D721Med (cell line): ENCODE data around the gene POPDC2.

Source experiments
- DNase-seq: peaks from one replicate; pipeline ENCODE4 v3.0.0; 2011; ENCODE audit warnings: low spot score; ENCODE audit not compliant: insufficient read length
- FAIRE-seq: peaks from 2 replicates; lab custom pipeline; 2011; peaks lifted over from hg19 to GRCh38; lab: Jason Lieb, UNC
- TF ChIP-seq, protein P1 (sequence below): IDR thresholded peaks from 2 replicates; pipeline ENCODE4 v1.5.1; 2012; ENCODE audit warnings: mild to moderate bottlenecking, control low read depth; ENCODE audit not compliant: insufficient read depth; ENCODE audit errors: missing control alignments

The POPDC2 gene

DNA sequence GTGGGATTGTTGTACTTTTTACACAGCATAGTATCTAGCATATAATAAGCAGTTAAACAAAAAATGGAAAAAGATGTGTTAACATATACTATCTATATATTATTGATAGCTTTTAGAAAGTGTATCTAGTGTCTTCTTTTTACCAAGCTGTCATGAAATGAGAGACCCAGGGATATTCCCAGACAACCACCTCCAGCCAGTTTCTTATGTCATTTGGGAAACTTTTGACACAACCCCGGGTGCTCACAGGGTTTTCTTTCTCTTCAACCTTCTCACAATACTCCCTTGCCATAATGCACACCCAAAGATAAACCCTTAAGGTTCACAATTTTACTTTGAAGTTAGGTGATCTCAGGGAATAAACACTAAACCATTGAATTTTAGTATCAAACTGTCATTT, 67.5 kb downstream of the POPDC2 start:
- no peak for DNase-seq
- TF ChIP-seq, protein P1, sequence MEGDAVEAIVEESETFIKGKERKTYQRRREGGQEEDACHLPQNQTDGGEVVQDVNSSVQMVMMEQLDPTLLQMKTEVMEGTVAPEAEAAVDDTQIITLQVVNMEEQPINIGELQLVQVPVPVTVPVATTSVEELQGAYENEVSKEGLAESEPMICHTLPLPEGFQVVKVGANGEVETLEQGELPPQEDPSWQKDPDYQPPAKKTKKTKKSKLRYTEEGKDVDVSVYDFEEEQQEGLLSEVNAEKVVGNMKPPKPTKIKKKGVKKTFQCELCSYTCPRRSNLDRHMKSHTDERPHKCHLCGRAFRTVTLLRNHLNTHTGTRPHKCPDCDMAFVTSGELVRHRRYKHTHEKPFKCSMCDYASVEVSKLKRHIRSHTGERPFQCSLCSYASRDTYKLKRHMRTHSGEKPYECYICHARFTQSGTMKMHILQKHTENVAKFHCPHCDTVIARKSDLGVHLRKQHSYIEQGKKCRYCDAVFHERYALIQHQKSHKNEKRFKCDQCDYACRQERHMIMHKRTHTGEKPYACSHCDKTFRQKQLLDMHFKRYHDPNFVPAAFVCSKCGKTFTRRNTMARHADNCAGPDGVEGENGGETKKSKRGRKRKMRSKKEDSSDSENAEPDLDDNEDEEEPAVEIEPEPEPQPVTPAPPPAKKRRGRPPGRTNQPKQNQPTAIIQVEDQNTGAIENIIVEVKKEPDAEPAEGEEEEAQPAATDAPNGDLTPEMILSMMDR = no peak
- FAIRE-seq = no peak
